ENCODE results near the gene PPP1CA. TPM values are rescaled to one million over a fixed set of nuclear protein-coding genes. Genes with fewer than 3 reads are reported as not detected.

The PPP1CA gene
- total and polyA plus RNA-seq, 2 donors (not counting 1 experiment from before 2014, with no cell fraction given): 104 to 135 TPM

GRCh38 chr11:67442504-67443404 lies 41.1 kb upstream of the PPP1CA start:
- no peaks in the 10 kb centered on the region for H4K20me1 ChIP-seq (ENCODE audit: control insufficient read depth, extremely low read depth, insufficient read depth, low read length)
- H3K27me3 ChIP-seq (ENCODE audit: control insufficient read depth, insufficient read depth, low read length): no peaks in the 10 kb centered on the region
- no peak for TF ChIP-seq EZH2 (IDR thresholded peaks at IDR 0.05; ENCODE audit: low read length, missing control alignments)
- TF ChIP-seq, protein P1, sequence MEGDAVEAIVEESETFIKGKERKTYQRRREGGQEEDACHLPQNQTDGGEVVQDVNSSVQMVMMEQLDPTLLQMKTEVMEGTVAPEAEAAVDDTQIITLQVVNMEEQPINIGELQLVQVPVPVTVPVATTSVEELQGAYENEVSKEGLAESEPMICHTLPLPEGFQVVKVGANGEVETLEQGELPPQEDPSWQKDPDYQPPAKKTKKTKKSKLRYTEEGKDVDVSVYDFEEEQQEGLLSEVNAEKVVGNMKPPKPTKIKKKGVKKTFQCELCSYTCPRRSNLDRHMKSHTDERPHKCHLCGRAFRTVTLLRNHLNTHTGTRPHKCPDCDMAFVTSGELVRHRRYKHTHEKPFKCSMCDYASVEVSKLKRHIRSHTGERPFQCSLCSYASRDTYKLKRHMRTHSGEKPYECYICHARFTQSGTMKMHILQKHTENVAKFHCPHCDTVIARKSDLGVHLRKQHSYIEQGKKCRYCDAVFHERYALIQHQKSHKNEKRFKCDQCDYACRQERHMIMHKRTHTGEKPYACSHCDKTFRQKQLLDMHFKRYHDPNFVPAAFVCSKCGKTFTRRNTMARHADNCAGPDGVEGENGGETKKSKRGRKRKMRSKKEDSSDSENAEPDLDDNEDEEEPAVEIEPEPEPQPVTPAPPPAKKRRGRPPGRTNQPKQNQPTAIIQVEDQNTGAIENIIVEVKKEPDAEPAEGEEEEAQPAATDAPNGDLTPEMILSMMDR (conservative IDR thresholded peaks at IDR 0.05 in 1 of 2, IDR thresholded peaks at IDR 0.05 in 1 of 2; ENCODE audit: low read depth in 1 of 2, low read length in 2 of 2): no peak
- no peak for DNase-seq (ENCODE audit: low read depth in 2 of 2)
- peak overlapping the region; percentile 76 for H3K9ac ChIP-seq (ENCODE audit: insufficient read depth, low read length)
- peaks cover 3% of the 10 kb centered on the region for H3K4me1 ChIP-seq (ENCODE audit: control insufficient read depth, extremely low read depth, insufficient read depth, low read length)
- H3K4me2 ChIP-seq (ENCODE audit: extremely low read depth, insufficient read depth, low read length): peak overlapping the region; percentile 90
- peak overlapping the region; percentile 75 to 91 (median 80) for H3K4me3 ChIP-seq (replicated peaks in 1 of 4; ENCODE audit: control extremely low read depth in 1 of 4, insufficient read depth in 1 of 4, low read depth in 3 of 4, low read length in 4 of 4)
- H3K79me2 ChIP-seq (ENCODE audit: control insufficient read depth, insufficient read depth, low read length): peaks cover 11% of the 10 kb centered on the region
- H3K36me3 ChIP-seq (ENCODE audit: control insufficient read depth, insufficient read depth, low read length): peaks cover 14% of the 10 kb centered on the region
- no peaks in the 10 kb centered on the region for H3K9me3 ChIP-seq (ENCODE audit: control insufficient read depth, insufficient read depth, low read depth, low read length)
- H3K27ac ChIP-seq (ENCODE audit: insufficient read depth, low read length): peak overlapping the region; percentile 76
- H2AFZ ChIP-seq (ENCODE audit: low read length): no peak overlapping the region

GRCh38 chr11:67441731-67442351 lies 40.2 kb upstream of the PPP1CA start:
- Histone ChIP-seq H3K79me2 (ENCODE audit: control insufficient read depth, insufficient read depth, low read length) (peaks cover 11% of the 10 kb centered on the region), H3K36me3 (ENCODE audit: control insufficient read depth, insufficient read depth, low read length) (peaks cover 18% of the 10 kb centered on the region), H2AFZ (ENCODE audit: low read length) (no peak overlapping the region), H3K9me3 (ENCODE audit: control insufficient read depth, insufficient read depth, low read depth, low read length) (no peaks in the 10 kb centered on the region), H3K27ac (ENCODE audit: insufficient read depth, low read length) (no peak overlapping the region), H3K4me1 (ENCODE audit: control insufficient read depth, extremely low read depth, insufficient read depth, low read length) (peaks cover 3% of the 10 kb centered on the region), H3K4me3 (replicated peaks in 1 of 4; ENCODE audit: control extremely low read depth in 1 of 4, insufficient read depth in 1 of 4, low read depth in 3 of 4, low read length in 4 of 4) (peak overlapping the region in 1 of 4 experiments; percentile 76), H4K20me1 (ENCODE audit: control insufficient read depth, extremely low read depth, insufficient read depth, low read length) (no peaks in the 10 kb centered on the region), H3K27me3 (ENCODE audit: control insufficient read depth, insufficient read depth, low read length) (no peaks in the 10 kb centered on the region), H3K4me2 (ENCODE audit: extremely low read depth, insufficient read depth, low read length) (peak overlapping the region; percentile 90), H3K9ac (ENCODE audit: insufficient read depth, low read length) (peak overlapping the region; percentile 7)
- no peak for DNase-seq (ENCODE audit: low read depth in 2 of 2)
- no peak for TF ChIP-seq EZH2 (IDR thresholded peaks at IDR 0.05; ENCODE audit: low read length, missing control alignments)
- TF ChIP-seq, protein P1 (conservative IDR thresholded peaks at IDR 0.05 in 1 of 2, IDR thresholded peaks at IDR 0.05 in 1 of 2; ENCODE audit: low read depth in 1 of 2, low read length in 2 of 2): no peak

DNA sequence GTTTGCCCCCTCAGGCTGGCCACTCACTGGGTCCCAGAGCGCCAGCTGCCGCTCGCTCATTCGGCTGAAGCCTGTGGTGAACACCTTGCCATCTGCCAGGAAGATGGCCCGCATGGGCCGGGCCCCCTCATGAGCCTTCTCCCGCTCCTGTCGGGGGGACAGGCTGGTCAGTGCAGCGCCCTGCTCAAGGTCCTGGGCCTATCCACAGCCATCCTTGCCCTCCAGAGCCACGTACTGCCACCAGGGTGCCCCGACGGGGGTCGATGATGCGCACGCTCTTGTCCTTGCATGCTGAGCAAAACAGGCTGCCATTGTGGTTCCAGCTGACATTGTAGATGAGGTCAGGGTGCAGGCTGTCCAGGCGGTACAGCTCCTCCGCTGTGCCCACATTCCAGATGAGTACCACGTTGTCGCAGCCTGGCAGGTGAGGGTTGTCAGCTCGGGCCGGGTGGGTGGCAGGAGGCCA lies 39.5 kb upstream of the PPP1CA start:
- Histone ChIP-seq H3K27ac (ENCODE audit: insufficient read depth, low read length) (no peak overlapping the region), H3K4me1 (ENCODE audit: control insufficient read depth, extremely low read depth, insufficient read depth, low read length) (peaks cover 3% of the 10 kb centered on the region), H3K4me2 (ENCODE audit: extremely low read depth, insufficient read depth, low read length) (no peak overlapping the region), H3K9me3 (ENCODE audit: control insufficient read depth, insufficient read depth, low read depth, low read length) (no peaks in the 10 kb centered on the region), H2AFZ (ENCODE audit: low read length) (no peak overlapping the region), H3K27me3 (ENCODE audit: control insufficient read depth, insufficient read depth, low read length) (no peaks in the 10 kb centered on the region), H4K20me1 (ENCODE audit: control insufficient read depth, extremely low read depth, insufficient read depth, low read length) (no peaks in the 10 kb centered on the region), H3K9ac (ENCODE audit: insufficient read depth, low read length) (no peak overlapping the region), H3K36me3 (ENCODE audit: control insufficient read depth, insufficient read depth, low read length) (peaks cover 19% of the 10 kb centered on the region), H3K79me2 (ENCODE audit: control insufficient read depth, insufficient read depth, low read length) (peaks cover 11% of the 10 kb centered on the region), H3K4me3 (replicated peaks in 1 of 4; ENCODE audit: control extremely low read depth in 1 of 4, insufficient read depth in 1 of 4, low read depth in 3 of 4, low read length in 4 of 4) (no peak overlapping the region)
- TF ChIP-seq EZH2 (IDR thresholded peaks at IDR 0.05; ENCODE audit: low read length, missing control alignments): no peak
- TF ChIP-seq, protein P1 (conservative IDR thresholded peaks at IDR 0.05 in 1 of 2, IDR thresholded peaks at IDR 0.05 in 1 of 2; ENCODE audit: low read depth in 1 of 2, low read length in 2 of 2): no peak
- no peak for DNase-seq (ENCODE audit: low read depth in 2 of 2)

All from fibroblast of lung (primary cell).